NCI-H1048 (cell line): ENCODE results near the gene BBS4.
A peak's percentile ranks its signal among the peaks of the same experiment; 100 is the strongest.

Experiments
- DNase-seq: peaks from one replicate; lab custom pipeline; 2025; lab: John Stamatoyannopoulos, UW

BBS4 gene

DNA sequence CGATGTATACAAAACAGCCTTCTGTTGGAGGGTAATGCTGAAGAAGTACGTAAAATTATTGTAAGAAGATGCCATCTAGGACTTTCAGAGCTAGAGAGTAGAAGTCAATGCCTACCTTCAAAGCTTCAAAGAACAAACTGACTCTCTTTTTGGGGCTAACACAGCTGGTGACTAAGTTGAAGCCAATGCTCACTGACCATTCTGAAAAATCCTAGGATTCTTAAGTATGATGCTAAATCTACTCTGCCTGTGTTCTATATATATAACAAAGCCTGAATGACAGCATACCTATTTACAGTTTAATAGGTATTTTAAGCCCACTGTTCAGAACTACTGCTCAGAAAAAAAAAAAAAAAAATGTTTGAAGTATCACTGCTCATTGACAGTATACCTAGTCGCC is 78.6 kb downstream of the BBS4 start:
- no peak for DNase-seq

DNA sequence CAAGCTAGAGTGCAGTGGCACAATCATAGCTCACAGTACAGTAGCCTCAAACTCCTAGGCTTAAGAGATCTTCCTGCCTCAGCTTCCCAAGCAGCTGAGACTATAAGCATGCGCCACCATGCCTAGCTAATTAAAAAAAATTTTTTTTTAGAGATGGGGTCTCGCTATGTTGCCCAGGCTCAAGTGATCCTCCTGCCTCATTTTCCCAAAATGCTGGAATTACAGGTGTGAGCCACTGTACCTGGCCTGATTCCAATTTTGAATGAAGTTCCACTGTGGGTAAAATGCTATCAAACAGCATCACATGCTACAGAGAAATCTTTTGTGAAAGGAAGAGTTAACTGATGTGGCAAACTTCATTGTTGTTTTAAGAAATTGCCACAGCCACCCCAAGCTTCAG is 80.0 kb downstream of the BBS4 start:
- DNase-seq, result no peak

- DNase-seq, result no peak
Observed at GRCh38 chr15:72766780-72767179, 80.8 kb downstream of the BBS4 start.

GRCh38 chr15:72770673-72771328 is 84.8 kb downstream of the BBS4 start:
- DNase-seq, result no peak

DNA sequence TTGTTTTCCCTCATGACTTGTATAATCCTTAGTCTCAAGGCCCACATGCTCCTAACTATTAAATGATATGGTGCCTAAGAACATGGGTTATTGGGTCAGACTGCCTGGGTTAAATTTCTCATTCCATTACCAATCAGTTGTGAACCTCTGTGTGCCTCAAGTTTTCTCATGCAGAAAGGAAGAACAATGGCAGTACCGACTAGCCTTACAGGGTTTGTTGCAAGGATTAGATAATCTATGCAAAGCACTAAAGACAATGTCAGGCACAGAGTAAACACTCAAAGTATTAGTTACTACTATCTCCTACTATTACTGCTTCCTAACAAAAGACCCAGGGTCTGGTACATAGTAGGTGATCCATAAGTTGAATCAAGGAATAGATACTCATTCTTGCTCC is 85.3 kb downstream of the BBS4 start:
- no peak for DNase-seq

- DNase-seq, result no peak
Observed at GRCh38 chr15:72774696-72775383, 88.8 kb downstream of the BBS4 start.

DNA sequence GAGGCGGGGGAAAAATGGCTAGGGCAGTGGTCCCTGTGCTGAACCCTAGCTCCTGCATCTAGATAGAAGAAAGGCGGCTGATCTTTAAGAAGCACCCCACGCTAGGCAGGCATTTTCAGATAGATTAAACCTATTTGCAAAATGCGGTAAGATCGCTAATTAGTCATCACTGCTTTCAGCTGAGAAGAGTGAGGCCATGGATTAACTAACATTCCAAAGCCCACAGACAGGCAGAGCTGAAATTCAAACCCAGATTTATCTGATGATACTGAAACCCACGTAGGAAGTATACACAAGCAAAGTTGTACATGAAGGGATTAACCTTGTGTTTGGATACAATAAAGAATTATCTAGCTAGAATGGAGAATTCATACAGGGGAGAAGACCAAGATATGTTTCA is 92.8 kb downstream of the BBS4 start:
- no peak for DNase-seq

GRCh38 chr15:72781631-72782030 is 95.6 kb downstream of the BBS4 start:
- no peak for DNase-seq

DNA sequence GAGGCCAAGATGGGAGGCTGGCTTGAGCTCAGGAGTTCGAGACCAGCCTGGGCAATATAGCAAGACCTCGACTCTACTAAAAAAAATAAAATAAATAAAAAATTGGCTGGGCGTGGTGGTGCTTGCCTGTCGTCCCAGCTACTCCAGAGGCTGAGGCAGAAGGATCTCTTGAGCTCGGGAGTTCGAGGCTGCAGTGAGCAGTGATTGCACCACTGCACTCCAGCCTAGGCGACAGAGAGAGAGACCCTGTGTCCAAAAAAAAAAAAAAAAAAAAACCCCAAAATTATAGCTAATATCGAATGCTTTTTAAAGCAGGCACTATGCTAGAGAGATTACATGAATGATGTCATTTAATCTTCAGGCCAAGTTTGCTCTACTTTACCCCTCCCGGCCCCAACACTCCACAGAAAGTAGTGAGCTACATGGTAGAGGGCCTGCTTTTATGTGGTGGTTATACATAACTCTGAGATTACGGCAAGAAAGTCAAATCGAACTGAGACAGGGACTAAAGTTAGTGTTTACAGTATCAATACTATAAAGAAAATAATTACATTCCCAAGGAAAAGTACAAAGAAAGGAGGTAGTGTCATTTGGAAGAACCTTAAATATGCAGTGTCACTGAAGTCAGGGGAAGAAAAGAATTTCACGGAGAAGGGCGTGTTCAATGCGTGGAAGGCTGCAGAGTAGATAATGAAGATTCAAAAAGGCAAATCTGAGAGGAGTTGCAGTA is 96.4 kb downstream of the BBS4 start:
- DNase-seq, result no peak

DNA sequence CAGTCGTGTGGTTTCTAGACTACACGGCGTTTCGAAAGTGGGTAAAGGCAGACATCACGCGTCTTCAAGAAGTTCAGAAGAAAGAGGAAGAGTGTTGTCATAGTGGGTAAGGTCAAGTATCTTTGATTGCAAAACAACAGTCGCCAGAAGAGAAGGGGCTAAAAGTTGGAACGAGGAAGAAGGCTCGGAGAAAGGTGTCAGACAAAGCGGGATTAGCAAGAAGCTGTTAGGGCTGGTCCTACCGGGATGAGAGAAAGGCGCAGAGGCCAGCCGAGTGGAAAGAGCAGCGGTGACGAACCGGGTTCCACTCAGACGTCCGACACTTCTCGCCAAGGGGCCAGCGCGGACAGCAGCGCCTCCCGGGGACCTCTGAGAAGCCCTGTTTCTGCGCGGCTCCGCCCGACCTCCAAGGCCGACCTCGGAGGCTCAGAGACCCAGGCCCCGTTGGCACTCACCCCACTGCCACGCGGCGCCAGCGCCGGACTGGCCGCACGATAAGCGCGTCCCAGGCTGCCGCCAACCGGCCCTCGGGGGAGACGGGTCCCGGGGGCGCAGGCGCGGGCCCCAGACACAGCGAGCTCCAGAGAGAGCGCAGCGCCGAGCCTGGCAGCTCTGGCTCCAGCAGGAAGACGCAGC is 97.1 kb downstream of the BBS4 start:
- DNase-seq, result no peak

- peak; percentile 82 for DNase-seq
Observed at GRCh38 chr15:72783640-72784455, 97.8 kb downstream of the BBS4 start, which contains the start of gene ADPGK. ADPGK (minus strand) TSS chr15:72783758; CDS start chr15:72783691, 67 bp downstream.

DNA sequence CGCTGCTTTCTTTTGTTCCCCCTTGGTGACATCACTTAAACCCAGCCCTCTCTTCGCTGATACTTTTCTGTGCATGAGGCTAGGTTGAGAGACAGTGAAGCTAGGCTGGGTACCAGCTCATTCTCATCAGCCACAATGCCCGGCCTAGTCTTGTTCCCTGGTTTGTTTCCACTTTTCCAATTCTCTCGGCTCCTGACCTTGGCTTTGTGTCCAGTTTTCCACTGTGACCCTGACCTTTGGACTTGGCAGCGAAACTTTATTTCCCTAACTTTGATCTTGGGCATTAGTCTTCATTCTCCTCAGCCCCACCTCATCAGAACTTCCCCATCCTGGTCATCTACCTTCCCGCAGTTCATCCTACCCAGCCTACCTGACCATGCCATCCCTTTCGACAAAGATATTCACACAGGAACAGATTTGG is 98.5 kb downstream of the BBS4 start:
- no peak for DNase-seq

- DNase-seq, result no peak
Observed at GRCh38 chr15:72785432-72785831, 99.4 kb downstream of the BBS4 start.

GRCh38 chr15:72785841-72786240 is 99.8 kb downstream of the BBS4 start:
- DNase-seq, result no peak

GRCh38 chr15:72786242-72786641 is 100.2 kb downstream of the BBS4 start:
- no peak for DNase-seq

DNA sequence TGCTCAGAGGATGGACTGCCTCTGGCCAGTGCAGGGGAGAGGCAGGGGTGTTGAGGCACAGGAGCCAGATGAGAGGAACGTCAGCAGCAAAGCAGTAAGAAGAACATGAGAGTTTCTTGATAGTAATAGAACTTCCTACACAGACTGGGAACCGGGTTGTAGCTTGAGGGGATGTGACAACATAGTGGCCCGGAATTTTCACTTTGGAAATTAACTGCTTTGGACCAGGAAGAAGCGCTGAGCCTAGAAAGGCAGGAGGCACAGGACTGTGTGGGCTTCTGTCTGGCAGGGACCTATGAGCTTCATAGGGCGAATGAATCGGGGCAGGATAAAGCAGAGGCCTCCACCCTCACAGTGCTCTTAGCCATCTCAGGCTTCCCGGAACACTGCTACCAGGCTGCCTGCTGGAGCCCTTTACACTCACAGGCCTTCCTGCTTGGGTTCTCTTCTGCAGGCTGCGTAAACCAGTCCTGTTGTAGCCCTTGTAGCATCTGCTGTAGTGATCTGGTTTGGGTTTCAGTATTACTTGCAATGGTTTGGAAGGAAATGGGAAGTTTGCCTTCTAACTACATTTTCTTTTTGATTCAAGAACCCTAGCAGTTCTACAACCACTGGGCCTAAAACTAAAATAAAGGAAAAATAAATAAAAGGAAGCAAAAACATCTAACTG is 100.8 kb downstream of the BBS4 start:
- DNase-seq, result no peak

GRCh38 chr15:72787526-72787925 is 101.5 kb downstream of the BBS4 start:
- DNase-seq, result no peak
